ENCODE results near the gene SYAP1. TPM values are rescaled to one million over a fixed set of nuclear protein-coding genes. Genes with fewer than 3 reads are reported as not detected.
"Not testable (repeated sequence)": the region's sequence is repeated elsewhere in the genome, so short reads cannot be mapped to it uniquely, and the experiment has no call there.

Gene SYAP1
- total RNA-seq, 1 donor from 2014 or later: 16.8 TPM

DNA sequence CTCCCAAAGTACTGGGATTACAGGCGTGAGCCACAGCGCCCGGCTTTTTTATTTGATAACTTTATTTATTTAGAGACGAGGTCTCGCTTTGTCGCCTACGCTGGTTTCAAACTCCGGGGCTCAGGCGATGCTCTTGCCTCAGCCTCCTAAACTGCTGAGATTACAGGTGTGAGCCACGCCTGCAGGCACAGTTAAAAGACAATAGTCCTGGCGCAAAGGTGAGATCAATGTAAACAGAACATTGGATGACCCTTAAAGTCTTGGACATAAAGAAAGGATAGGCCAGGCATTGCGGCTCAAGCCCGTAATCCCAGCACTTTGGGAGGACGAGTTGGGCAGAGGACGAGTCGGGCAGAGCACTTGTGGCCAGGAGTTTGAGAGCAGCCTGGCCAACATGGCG is 64.0 kb downstream of the SYAP1 start:
- no peak for DNase-seq
- intact Hi-C loops (cut with micrococcal nuclease): loop anchor here (10.0 kb wide), 1 partner anchor 1109 kb away; no protein-coding TSS in a partner anchor
- H3K4me3 Mint-ChIP-seq: no peak overlapping the region
- ATAC-seq (ENCODE audit: low read depth): no peak
- H3K27me3 Mint-ChIP-seq: no peaks in the 10 kb centered on the region
- peaks cover 4% of the 10 kb centered on the region for H3K36me3 Mint-ChIP-seq (ENCODE audit: low read depth)
- ChIA-PET CTCF (no interaction called here), POLR2A (no interaction called here)
- TF ChIP-seq, protein P1, sequence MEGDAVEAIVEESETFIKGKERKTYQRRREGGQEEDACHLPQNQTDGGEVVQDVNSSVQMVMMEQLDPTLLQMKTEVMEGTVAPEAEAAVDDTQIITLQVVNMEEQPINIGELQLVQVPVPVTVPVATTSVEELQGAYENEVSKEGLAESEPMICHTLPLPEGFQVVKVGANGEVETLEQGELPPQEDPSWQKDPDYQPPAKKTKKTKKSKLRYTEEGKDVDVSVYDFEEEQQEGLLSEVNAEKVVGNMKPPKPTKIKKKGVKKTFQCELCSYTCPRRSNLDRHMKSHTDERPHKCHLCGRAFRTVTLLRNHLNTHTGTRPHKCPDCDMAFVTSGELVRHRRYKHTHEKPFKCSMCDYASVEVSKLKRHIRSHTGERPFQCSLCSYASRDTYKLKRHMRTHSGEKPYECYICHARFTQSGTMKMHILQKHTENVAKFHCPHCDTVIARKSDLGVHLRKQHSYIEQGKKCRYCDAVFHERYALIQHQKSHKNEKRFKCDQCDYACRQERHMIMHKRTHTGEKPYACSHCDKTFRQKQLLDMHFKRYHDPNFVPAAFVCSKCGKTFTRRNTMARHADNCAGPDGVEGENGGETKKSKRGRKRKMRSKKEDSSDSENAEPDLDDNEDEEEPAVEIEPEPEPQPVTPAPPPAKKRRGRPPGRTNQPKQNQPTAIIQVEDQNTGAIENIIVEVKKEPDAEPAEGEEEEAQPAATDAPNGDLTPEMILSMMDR (IDR thresholded peaks at IDR 0.05): no peak
- peaks cover 18% of the 10 kb centered on the region for H3K4me1 Mint-ChIP-seq
- no peaks in the 10 kb centered on the region for H3K9me3 Mint-ChIP-seq
- H3K27ac Mint-ChIP-seq: no peak overlapping the region

GRCh38 chrX:16784440-16784839 is 65.0 kb downstream of the SYAP1 start:
- H3K4me1 Mint-ChIP-seq: peaks cover 18% of the 10 kb centered on the region
- H3K27ac Mint-ChIP-seq; H3K4me3 Mint-ChIP-seq; H3K36me3 Mint-ChIP-seq (ENCODE audit: low read depth); DNase-seq; POLR2A ChIA-PET; H3K27me3 Mint-ChIP-seq; ATAC-seq (ENCODE audit: low read depth); H3K9me3 Mint-ChIP-seq: not testable (repeated sequence)
- CTCF ChIA-PET: interaction anchor here (0.6 kb wide), 1 partner anchor 361 kb away, joined by 5 read pairs; no protein-coding TSS in a partner anchor
- intact Hi-C loops (cut with micrococcal nuclease): loop anchor here (10.0 kb wide), 1 partner anchor 1110 kb away; no protein-coding TSS in a partner anchor

DNA sequence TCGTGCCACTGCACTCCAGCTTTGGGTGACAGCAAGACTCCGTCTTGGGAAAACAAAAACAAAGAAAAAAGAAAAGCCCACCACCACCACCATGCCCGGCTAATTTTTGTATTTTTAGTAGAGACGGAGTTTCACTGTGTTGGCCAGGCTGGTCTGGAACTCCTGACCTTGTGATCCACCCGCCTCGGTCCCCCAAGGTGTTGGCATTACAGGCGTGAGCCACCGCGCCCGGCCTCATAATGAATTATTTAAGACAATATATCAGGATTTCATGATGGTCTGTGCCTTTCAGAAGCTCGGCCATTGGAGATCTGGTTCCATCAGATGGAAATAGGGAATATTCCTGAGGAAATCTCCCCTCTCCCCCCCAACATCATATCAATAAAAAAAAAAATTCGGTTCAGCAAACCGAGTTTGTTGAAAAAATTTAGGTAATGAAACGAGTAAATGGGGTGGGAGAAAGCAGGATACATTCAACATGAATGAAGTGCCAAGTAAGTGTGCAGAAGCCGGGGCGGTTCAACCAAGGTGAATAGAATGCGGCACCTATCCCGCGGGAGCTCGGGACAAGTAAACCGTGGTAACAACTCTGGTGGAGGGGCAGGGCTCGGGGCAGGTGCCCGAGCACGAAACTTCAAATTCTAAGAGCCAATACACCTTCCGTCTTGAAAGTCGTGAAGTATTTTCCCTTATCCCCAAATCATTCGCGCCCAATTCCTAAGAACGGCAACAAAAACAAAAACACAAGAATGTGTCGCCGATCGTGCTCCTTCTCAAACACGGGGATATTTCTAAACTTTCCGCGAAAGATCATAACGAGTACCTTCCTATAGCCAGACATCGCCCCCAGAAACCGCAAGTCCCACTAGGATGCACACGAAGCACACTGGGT is 66.1 kb downstream of the SYAP1 start:
- H3K4me1 Mint-ChIP-seq: peaks cover 18% of the 10 kb centered on the region
- no peak for ATAC-seq (ENCODE audit: low read depth)
- no peaks in the 10 kb centered on the region for H3K27me3 Mint-ChIP-seq
- TF ChIP-seq, protein P1 (IDR thresholded peaks at IDR 0.05): no peak
- peak overlapping the region; percentile 97 for H3K4me3 Mint-ChIP-seq
- peak overlapping the region; percentile 90 for H3K27ac Mint-ChIP-seq
- peak; percentile 14 for DNase-seq
- peaks cover 7% of the 10 kb centered on the region for H3K36me3 Mint-ChIP-seq (ENCODE audit: low read depth)
- no peaks in the 10 kb centered on the region for H3K9me3 Mint-ChIP-seq
- intact Hi-C loops (cut with micrococcal nuclease): loop anchor here (1.0 to 10.0 kb wide), 7 partner anchors 66 to 1913 kb away; partner anchors contain the start of genes CA5B, FANCB, MOSPD2 and PIGA
- ChIA-PET CTCF (no interaction called here), POLR2A (no interaction called here)

DNA sequence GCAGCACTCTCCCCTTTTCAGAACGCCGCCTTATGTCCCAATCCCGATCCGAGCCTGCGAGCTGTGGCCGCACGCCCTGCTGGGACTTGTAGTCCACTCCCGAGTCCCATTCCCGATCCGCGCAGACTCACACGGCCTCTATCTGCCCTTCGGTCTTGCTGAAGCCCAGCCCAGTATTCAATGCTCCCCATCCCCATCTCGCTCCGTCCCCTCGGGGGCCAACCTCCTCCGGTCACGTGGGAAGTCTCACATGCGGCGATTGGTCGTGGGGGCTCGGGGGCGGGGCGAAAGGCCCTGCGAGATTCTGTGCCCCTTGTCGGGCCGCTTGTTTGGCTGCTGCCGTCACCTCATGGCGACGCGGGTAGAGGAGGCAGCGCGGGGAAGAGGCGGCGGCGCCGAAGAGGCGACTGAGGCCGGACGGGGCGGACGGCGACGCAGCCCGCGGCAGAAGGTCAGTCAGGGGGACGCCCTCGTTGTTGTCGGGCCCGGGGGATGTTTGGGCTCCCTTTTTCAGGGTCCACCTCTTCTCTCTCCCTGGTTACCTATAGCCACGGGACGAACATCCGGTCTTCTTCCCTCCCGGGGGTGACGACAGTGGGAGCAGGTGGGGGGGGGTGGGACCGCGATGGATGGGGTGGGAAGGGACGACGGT is 66.9 kb downstream of the SYAP1 start, which contains the start of gene TXLNG:
Gene TXLNG, plus strand, starts transcription at position 328 of the 652 bp plus-strand sequence. Its CDS starts 22 bp downstream, at position 350.
- Mint-ChIP-seq H3K27me3 (no peaks in the 10 kb centered on the region), H3K9me3 (no peaks in the 10 kb centered on the region), H3K36me3 (ENCODE audit: low read depth) (peaks cover 13% of the 10 kb centered on the region), H3K27ac (peak within 1 kb of the TSS; percentile 90), H3K4me1 (peaks cover 18% of the 10 kb centered on the region), H3K4me3 (peak within 1 kb of the TSS; percentile 97)
- CTCF ChIA-PET: no interaction called here
- ATAC-seq (ENCODE audit: low read depth): peak; percentile 95
- intact Hi-C loops (cut with micrococcal nuclease): loop anchor here (1.0 to 10.0 kb wide), 7 partner anchors 67 to 1914 kb away; partner anchors contain the start of genes CA5B, FANCB, MOSPD2 and PIGA
- TF ChIP-seq, protein P1 (IDR thresholded peaks at IDR 0.05): no peak
- peak; percentile 81 for DNase-seq
- POLR2A ChIA-PET: no interaction called here

GRCh38 chrX:16786791-16787735 is 67.7 kb downstream of the SYAP1 start:
- Mint-ChIP-seq H3K36me3 (ENCODE audit: low read depth) (peaks cover 14% of the 10 kb centered on the region), H3K4me3 (peak overlapping the region; percentile 97), H3K4me1 (peaks cover 18% of the 10 kb centered on the region), H3K9me3 (no peaks in the 10 kb centered on the region), H3K27ac (peak overlapping the region; percentile 90), H3K27me3 (no peaks in the 10 kb centered on the region)
- peak; percentile 22 for DNase-seq
- ATAC-seq (ENCODE audit: low read depth): no peak
- CTCF ChIA-PET: no interaction called here
- POLR2A ChIA-PET: interaction anchor here (1.2 kb wide), 1 partner anchor 67 kb away, joined by 3 read pairs; no protein-coding TSS in a partner anchor
- TF ChIP-seq, protein P1 (IDR thresholded peaks at IDR 0.05): no peak
- intact Hi-C loops (cut with micrococcal nuclease): loop anchor here (1.0 to 10.0 kb wide), 7 partner anchors 68 to 1915 kb away; partner anchors contain the start of genes CA5B, FANCB, MOSPD2 and PIGA

Measured in activated B cell treated with CpG ODN at 0.5 μM for 24 hours (primary cell).